NCI-H446 (cell line): ENCODE results near the gene VPS35L.
A peak's percentile ranks its signal among the peaks of the same experiment; 100 is the strongest.

Experiments
- DNase-seq, 2 experiments: peaks; one replicate each; lab custom pipeline; 2025; lab: John Stamatoyannopoulos, UW

The VPS35L gene

DNA sequence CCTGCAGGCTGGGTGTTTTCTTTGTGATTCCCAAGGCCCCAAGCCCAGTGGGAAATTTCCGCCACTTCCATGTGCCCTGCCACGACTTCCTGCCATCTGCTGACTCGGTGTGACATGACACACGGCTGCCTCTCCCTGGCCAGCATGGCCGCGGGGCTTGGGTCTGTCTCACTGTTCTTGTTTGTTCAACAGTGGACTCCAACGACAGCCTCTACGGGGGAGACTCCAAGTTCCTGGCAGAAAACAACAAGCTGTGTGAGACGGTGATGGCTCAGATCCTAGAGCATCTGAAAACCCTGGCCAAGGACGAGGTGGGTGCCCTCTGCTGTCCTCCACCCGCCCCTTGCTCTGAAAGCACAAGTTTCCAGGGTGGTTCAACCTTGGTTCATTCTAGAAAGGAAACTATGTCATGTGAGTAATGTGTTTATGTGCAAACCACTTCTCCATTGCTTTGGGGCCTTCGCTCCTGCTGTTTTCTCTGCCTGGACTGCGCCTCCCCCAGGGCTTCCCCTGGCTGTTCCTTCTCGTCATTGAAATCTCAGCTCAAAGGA, 135.7 kb downstream of the VPS35L start:
- DNase-seq = peak in 1 of 2 experiments; percentile 11

DNA sequence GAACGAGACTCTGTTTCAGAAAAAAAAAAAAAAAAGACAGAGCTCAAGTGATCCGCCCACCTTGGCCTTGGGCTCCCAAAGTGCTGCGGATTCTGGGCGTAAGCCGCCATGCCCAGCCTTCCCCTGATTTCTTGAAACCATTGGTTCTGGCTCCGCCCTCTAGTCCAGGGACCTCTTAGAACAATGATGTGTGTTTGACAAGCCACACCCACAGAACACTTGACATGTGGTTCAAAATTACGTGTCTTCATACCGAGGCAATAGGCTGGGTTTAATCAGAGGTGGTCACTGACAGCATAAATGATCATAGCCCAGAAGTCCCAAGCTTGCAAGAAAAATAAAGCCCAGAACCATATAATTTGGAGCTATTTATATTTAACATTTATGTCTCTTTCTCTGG, 139.5 kb downstream of the VPS35L start:
- no peak for DNase-seq

DNA sequence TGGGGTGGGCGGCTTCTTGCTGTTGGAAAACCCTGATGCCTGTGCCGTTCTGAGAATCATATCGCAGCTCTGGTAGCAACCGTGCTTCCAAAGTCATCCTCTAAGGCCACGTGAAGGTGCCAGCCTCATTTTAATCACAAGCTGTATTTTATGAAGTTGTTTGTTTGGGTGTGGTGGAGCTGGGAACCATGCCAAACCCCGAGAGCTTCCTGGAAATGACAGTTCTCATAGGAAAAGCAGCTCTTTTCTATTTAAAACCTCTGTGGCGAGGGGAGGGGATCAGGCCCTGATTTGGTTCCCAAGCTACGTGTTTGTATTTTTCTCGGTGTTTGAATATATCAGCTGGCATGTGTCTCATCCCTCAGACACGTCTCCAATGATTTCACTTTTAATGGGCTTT, 140.8 kb downstream of the VPS35L start:
- peak; percentile 14 to 38 for DNase-seq

DNA sequence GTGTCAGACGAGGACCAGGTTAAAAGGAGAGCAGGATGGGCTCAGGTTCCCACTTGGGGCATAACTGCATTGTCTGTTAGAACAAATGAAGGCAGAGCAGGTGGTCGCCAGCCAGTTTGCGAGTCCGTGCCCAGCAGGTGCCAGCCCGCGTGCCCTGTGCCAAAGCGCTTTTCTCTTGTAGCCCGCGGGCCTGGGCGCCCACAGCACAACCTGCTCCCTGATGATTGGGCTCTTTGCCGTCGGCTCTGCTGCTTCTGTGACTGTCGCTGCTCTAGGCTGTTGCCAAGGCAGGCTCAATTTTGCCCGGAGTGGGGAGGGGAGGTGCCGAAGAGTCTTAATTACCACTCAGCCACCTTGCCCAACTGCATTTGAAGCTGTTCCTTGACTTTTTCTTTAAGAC, 141.5 kb downstream of the VPS35L start:
- DNase-seq = peak in 1 of 2 experiments; percentile 32

DNA sequence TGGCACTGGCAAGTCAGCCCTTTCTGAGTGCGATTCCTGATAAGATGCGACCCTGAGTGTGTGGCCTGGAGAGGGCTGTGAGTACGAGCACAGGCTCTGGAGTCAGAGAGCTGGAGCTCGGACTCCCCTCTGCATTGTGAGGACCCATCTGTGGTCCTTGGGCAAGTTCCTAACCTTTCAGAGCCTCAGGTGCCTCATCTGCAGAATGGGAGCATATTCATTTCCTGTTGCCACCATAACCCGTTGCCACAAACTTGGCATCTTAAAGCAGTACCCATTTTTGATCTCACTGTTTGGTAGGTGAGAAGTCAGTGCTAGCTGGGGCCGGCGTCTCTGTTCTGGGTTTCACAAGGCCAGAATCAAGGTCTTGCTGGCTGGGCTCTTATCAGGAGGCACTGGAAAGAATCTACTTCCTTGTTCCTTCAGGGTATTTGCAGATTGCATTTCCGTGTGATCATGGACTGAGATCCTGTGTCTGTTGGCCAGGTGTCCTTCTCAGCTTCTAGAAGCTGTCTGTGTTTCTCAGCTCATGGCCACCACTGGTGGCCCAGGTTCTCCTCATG, 142.3 kb downstream of the VPS35L start:
- DNase-seq = no peak

DNA sequence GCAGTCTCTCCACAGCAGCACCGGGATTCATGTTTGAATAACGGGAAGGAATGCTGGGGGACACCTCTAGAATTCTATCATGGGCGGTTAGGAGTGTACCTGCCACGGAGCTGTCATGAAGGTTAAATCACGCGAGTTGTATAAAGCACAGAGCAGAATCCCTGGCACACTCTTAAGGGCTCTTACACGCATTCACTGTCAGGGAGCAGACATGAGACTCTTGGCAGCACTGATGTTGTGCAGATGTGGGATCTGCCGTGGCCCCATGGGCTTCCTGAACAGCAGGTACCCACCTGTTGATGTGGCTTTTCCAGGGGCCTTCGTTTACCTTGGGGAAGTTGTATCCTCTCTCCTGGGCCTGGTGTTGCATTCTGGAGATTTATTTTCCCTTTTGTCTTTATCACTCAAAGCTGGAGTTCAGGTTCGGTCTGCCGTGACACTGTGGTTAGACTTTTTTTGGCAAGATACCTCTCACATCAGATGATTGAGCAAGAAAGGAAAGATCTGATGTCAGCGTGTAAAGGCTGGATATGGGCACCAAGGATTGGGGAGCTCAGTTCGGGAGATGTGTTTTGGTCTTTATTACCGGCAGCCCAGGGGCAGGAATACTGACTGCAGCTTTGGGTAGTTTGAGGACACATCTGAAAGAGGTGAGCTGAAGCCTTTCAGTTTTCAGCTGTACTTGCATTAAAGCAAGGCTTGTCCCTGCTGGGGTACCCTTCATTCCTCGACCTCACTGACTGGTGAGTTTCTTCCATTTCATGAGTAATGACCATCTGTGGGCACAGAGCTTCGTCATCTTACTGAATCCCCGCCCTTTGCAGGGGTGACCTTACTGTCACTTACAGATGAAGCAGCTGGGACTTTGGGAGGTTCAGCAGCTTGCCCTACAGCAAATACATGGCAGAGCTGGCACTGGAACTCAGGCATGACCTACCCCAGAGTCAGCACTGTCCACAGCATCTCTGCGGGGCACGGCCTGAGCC, 143.3 kb downstream of the VPS35L start:
- no peak for DNase-seq

DNA sequence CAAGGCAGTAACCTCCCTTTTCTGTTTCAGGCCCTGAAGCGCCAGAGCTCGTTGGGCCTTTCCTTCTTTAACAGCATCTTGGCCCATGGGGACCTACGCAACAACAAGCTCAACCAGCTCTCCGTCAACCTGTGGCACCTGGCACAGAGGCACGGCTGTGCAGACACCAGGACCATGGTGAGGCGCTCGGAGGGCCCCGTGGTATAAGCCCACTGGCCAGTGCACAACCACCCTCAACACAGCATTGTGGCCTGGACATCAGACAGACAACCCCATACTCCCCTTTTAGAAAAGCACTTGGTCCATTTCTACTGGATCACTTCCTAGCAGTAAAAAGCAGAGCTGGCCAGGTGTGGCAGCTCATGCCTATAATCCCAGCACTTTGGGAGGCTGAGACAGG, 144.0 kb downstream of the VPS35L start:
- DNase-seq = no peak

DNA sequence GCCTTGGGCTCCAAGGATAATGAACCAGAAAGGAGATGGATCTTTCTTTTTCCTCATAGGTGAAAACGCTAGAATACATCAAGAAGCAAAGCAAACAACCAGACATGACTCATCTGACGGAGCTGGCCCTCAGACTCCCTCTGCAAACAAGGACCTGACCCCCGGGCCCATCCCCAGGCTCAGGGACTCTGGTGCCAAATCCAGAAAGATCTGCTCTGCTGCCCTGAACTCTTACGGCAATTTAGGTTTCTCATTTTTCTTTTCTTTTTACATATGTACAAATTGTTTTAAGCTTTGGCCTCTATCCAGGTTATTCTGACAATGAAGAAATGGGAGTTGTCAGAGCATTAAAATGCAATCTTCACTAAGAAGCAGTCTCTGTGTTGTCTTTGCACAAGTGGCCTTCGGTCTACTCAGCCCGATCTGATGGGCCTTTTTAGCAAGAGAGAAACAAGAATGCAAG, 144.8 kb downstream of the VPS35L start:
- peak in 1 of 2 experiments; percentile 21 for DNase-seq

DNA sequence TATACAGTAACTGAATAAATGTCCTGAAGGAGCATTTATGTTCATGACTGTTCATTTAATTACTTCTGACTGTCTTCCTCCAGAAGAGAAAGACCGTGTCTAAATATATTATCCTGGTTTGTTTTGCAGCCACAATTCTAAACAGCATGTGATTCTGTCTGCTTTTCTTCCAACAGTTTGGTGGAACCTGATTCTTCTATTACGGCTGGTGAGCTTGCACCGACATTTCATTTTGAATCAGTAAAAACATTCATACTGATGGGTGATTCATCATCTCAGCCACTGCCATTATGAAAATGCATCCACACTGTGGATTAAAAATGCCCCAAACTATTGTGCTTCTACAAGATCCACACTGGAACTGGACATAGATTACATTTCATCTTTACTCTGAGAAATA, 145.6 kb downstream of the VPS35L start:
- DNase-seq = no peak

DNA sequence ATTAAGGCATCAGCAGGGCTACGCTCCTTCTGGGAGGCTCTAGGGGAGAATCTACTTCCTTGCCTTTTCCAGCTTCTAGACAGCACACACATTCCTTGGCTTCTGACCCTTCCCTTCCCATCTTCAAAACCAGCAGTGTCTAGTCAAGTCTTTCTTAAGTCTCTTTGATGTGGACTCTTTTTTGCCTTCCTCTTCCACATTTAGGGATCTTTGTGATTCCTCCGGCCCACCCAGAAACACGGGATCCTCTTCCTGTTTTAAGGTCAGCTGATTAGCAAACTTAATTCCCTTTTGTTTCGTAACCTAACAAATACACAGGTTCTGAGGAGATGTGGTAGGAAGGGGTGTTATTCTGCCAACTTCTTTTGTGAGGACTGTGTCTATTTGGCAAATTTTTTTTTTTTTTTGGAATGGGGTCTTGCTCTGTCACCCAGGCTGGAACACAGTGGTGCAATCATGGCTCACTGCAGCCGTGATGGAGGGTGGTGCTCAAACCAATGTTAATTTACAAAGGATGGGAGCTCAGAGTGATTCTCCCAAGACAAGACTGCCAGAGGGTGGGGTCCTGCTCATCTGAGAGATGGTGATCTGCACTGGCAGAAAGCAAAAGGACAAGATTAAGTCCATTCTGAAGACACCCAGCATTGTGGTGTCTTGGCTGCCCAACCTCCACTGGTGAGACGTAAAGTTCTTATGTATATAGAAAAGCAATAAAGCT, 147.8 kb downstream of the VPS35L start:
- DNase-seq = no peak

DNA sequence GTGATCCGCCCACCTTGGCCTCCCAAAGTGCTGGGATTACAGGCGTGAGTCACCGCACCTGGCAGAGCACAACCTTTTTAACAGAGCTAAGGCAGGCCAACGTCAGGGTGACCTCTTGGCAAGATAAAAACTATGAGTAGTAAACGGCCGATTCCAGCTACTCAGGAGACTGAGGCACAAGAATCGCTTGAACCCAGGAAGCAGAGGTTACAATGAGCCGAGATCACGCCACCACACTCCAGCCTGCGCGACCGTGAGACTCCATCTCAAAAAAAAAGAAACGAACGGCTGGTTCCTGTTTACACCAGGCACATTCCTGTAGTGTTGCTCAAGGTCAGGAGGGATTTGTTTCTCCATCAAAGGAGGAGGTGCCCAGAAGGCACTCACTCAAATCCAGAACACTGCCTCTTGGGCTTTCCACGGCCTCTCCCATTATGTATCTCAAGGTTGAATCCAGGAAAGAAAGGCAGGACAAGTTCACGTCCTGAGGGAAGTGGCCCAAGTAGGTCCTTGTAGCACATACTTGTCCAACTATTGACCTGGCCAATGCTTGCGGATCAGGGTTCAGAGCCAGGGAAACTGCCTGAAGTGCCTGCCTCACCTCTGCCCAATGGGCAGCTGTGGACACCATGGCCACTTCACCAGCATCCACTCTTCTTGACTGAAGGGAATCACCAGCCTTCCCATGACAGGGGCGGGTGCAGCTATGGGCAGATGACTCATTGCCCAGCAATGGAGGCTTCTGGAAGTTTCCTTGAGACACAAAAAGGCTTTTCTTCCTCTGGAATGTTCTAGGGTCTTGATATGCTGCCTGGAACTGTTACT, 149.0 kb downstream of the VPS35L start:
- no peak for DNase-seq

DNA sequence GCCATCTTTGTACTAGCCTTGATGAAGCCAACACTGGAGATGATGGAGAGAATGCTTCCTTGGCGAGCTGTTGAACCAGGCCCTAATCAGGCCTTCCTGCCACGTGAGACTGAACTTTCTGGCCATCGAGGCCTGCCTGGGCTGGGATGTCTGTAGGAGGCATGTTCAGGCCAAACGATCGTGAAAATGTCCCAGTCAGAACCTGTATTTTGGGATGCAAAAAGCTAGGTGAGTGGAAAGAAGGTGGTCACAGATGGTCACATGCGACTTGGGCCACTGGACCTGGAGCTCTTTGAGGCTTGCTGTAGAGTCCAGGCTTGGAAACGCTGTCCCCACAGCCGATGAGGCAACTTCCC, 149.6 kb downstream of the VPS35L start:
- DNase-seq = no peak

DNA sequence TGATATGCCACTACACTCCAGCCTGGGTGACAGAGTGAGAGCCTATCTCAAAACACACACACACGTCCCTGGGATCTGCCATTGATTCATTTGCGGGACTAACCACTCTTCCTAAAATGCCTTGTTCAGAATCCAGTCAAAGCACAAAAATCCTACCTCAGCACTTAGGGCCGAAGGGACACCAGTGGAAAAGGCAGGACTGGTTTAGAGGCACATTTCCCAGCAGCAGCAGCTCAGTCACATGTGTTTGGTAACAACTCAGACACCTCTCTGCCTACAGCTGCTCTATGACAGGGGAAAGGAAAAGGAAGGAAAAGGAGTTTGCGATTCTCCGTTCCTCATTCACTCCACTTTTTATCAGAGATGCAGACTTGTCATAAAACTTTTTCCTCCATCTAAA, 150.3 kb downstream of the VPS35L start:
- no peak for DNase-seq

DNA sequence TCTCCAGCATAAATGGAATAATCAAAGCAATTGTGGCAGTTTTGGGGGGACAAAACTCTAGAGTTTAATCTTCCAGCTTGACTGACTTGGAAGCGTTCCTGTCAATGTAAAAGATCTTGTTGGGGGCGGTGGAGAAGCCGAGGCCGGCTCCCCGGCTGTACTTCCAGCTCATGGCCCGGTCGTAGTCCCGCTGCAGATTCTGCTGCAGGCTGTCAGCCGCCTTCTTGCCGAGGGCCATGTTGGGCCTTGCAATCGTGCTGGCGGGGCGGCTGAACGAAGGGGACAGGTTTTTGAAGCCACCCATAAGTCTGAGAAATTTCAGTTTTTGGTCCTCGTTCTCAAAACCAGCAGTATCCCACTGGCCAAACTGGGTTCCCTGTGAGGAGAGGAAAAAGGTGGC, 151.3 kb downstream of the VPS35L start:
- no peak for DNase-seq

DNA sequence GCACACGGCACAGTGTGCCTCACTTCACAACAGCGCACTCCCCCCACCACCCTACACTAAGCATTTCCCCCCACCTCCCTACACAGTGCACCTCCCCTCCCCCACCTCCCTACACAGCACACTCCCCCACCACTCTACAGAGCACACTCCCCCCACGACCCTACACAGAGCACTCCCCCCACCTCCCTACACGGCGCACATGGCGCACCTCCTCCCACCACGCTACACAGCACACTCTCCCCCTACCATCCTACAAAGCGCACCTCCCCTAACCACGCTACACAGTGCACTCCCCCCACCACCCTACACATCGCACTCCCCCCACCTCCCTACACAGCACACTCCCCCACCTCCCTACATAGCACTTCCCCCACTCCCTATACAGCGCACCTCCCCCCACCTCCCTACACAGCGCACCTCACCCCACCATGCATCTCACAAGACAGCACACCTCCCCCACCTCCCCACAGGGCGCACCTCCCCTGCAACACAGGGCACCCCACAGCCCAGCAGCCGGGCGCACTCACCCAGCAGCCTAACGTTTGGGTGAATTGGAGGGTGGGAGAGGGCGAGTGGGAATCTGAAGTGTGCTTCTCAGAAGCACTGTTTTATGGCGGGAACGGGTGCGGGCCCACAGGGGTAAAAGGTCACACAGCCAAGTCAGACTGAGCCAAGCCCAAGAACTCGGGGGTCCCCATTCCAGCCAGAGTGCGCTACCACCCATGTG, 152.2 kb downstream of the VPS35L start:
- no peak for DNase-seq

DNA sequence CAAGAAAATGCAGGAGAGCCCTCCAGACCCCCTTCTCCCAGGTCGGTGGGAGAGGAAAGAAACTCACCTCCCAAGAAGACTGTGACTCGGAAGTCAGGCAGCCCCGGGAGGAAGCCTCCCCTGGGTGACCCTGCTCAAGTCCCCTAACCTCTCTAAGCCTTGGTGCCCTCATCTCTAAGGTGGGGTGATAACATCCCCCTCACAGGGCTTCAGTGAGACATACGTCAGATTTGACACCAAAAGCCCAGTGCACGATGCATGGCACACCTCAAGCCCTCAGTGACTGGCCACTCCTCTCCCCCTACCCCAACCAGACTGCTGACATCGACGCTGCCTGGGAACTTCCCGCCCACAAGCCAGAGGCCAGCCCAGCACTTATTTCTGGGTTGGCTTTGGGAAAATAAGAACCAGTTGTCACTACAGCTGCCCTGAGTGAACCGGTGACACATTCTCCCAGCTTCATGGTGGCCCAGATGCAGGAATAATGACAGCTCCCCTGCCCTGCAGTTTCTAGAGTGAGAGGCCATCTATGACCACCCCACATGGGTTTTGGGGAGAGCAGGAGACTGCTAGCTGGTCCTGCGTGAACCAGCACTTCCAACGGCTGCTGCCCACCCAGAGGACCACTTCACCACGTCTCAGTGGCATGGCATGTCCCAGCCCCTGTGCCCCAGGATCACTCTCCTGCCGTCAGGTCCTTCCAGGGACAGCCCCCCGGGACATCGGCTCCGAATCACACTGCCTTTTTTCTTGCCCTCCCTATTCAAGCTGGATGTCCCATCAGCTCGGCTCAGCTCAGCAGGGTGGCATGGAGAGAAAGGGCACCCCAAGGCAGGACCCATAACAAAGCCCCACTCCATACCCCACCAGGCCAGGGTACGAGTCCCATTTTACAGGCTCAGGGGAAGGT, 153.0 kb downstream of the VPS35L start:
- no peak for DNase-seq

DNA sequence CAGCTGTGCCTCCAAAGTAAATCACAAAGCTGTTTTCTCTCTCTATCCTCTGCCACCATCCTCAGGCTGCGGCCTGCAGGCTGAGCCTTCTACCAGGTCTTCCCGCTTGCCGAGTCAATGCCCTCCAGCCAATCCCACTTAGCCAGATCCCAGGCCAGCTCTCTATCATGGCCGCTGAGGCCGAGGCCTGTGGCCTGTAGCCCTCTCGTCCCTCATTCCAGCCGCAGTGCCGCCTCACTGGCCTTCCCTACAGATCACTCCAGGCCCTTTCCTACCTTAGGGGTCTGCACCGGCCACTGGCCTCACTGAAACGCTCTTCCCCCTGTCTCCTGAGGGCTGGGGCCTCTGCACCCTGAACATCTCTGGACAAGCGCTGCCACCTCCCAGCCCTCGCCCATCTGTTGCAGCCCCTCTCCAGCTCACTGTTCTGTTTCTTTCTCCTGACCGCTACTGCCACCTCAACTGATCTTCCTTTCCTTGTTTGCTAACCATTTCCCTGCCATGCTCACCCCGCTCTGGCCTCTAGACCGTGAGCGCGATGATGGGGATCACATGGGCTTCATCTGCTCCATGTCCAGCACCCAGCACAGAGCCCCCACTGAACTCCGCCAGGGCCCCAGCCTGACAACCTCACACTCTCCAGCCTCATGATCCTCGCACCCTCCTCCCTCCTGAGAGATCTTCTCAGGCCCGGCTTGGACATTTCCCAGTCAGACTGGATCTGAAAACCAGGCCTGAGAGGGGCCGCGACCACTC, 154.1 kb downstream of the VPS35L start:
- DNase-seq = no peak

DNA sequence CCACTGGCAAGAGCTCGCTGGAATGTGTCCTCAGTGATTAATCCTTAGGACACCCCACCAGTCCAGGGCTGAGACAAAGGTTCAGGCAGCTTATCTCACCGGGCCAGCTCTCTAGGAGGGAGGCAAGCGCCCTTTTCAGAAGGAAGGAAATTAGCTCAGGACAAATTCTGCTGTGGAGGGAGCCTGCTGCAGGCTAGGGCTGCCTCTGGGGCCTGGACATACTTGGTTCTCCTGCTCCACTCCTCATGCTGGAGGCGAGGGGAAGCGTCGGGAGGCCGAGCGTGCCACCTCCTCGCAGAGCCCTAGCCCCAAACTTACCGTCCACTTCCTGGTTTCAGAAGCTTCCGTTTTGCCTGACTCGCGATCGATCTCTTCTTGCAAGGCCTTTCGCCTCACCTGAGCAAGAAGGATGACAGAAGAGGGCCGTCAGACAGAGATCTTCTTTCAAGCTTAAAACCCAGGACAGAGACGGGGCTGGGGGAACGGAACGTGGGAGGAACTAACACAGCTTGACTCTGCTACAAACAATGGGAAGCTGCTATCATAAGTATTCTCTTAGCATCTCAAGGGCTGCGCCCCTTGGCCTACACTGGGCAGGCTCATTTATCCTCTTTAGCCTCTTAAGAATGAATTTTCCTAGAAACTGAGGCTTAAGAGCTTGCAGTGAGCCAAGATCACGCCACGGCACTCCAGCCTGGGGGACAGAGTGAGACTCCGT, 154.8 kb downstream of the VPS35L start:
- DNase-seq = no peak
